GM18907 (cell line): ENCODE measurements around the gene RGS1.

Experiments
- ATAC-seq: cut with Tn5 transposase; IDR thresholded peaks from one replicate; pipeline ENCODE4 v1.9.1; 2021; ENCODE audit warnings: mild to moderate bottlenecking, moderate library complexity; ENCODE audit not compliant: unreplicated experiment

Gene RGS1

DNA sequence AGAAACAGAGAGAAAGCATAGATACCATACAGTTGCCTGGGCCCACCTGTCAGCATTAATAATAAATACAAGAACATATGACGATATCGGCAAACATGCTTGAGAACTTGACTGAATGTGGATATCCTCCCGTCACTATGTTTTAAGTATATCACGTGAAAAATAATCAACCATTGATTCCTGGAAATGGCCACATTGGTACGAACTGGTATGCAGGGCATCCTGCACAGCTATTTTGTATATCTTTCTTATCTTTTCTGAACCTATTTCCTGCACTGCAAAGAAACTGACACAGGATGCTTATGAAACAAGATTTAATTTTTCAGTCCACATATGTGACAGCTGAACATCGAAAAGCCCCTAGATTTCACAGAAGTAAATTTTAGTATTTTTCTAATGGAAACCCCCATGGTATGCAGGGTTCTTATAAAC lies 22.8 kb upstream of the RGS1 start:
- peak; percentile 28 for ATAC-seq

- no peak for ATAC-seq
Measured at GRCh38 chr1:192553741-192554140, 21.8 kb upstream of the RGS1 start.

GRCh38 chr1:192554904-192555303 lies 20.7 kb upstream of the RGS1 start:
- ATAC-seq, result no peak

- no peak for ATAC-seq
Measured at GRCh38 chr1:192555399-192555798, 20.2 kb upstream of the RGS1 start.

DNA sequence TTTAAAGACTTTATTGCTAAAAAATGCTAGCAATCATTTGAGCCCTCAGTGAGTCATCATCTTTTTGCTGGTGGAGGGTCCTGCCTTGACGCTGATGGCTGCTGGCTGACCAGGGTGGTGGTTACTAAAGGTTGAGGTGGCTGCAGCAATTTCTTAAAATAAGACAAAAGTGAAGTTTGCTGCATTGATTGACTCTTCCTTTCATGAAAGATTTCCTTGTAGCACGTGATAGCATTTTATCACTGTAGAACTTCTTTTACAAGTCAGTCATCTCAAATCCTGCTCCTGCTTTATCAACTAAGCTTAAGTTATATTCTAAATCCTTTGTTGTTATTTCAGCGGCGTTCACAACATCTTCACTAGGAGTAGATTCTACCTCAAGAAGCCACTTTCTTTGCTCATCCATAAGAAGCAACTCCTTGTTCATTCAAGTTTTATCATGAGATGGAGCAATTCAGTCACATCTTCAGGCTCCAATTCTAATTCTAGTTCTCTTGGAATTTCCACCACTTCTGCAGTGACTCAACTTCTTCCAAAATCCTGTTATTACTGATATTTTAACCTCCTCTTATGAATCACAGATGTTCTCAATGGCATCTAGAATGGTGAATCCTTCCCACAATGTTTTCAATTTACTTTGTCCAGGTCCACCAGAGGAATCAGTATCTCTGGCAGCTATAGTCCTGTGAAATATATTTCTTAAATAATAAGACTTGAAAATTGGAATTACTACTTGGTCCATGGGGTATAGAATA lies 17.6 kb upstream of the RGS1 start:
- ATAC-seq, result no peak

DNA sequence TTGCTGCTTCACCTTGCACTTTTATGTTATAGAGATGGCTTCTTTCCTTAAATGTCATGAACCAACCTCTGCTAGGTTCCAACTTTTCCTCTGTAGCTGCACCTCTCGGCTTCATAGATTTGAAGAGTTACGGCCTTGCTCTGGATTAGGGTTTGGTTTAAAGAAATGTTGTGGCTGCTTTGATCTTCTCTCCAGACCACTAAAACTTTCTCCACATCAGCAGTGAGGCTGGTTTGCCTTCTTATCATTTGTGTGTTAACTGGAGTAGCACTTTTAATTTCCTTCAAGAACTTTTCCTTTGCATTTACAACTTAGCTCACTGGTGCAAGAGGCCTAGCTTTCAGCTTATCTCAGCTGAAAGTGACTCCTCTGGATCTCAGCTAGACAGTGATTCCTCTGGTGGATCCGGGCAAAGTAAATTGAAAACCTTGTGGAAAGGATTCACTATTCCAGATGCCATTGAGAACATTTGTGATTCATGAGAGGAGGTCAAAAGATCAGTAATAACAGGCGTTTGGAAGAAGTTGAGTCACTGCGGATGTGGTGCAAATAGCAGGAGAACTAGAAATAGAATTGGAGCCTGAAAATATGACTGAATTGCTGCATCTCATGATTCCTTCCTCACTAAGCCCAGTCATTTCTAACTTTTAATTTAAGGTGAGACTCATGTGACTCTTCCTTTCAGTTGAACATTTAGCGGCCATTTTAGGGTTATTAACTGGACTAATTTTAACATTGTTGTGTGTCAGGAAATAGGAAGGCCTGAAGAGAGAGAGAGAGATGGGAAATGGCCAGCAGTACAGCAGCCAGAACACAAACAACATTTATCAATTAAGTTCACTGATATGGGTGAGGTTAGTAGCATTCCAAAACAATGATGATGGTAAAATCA lies 16.2 kb upstream of the RGS1 start:
- ATAC-seq, result peak; percentile 65

- ATAC-seq, result no peak
Measured at GRCh38 chr1:192561301-192561700, 14.3 kb upstream of the RGS1 start.

- ATAC-seq, result no peak
Measured at GRCh38 chr1:192563129-192563528, 12.4 kb upstream of the RGS1 start.

GRCh38 chr1:192564099-192564498 lies 11.5 kb upstream of the RGS1 start:
- ATAC-seq, result no peak

GRCh38 chr1:192565946-192566345 lies 9.6 kb upstream of the RGS1 start:
- no peak for ATAC-seq

DNA sequence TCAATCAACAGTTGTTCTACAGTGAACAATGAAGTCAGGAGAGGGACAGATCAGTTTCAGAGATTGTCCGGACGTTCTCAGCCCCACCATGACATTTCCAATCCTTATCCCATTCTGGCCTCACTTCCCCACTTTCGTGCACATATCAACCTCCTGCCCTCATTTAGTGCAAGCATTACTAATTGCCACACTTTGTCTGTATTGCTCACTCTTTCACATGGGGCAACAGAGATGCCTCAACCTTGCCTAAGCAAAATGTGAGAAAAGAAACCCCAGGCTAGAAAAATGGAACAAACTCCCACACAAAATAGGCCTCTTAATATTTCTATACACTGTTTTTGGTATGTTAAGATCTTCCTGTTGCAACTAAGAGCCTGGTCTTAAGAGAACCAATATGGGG lies 8.9 kb upstream of the RGS1 start:
- ATAC-seq, result no peak

DNA sequence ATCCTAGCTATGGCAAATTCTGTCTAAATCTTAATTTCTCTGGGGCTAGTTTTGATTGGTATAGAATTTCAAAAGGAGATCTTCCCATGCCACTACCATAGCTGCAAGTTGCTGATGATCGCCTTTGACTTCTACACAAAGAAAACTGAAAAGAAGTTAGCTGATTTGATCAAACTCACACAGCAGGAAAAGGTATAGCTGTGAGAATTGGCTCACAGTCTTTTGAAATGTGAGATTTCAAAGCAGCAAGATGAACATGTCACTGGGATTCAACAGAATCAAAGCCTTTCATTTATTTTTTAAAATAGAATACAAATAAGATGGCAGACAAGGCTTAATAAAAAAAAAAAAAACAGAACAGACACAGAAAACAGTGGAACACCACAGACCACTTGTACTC lies 7.5 kb upstream of the RGS1 start:
- ATAC-seq, result no peak

DNA sequence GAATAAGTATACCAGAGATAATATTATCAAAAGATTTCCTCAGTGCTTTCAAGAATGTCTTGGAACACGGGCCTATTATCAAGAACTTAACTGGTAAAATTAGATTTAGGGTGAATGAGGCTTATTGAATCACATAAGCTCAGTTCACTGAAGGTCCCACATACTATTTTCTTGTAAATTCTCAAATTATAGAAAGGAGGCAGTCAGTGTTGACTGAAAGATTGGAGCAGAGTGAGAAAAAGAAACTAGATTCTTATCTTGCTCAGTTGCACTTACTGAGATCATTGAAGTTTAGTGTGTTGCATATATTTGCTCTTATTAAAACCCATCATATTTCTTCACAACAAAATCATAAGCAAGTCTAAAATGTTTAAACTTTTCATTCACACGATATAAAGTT lies 3.9 kb upstream of the RGS1 start:
- no peak for ATAC-seq

DNA sequence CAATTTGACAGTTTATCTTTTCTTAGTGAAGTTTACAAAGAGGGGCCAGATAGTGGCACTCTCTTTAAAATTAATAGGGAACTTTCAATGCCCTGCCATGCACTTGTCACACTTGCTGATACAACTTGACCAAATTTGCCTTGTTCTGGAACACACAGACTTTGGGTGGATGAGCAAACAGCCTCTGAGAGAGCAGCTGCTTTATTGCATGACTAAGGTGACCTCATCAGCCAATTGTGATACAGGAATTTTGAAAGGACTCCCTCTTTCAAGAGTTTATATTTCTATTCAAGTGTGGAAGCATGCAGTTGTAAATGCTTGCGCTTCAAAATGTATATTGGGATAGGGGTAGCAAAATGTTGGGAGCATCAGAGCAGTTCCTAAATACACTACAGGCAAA lies 2.1 kb upstream of the RGS1 start:
- ATAC-seq, result no peak

DNA sequence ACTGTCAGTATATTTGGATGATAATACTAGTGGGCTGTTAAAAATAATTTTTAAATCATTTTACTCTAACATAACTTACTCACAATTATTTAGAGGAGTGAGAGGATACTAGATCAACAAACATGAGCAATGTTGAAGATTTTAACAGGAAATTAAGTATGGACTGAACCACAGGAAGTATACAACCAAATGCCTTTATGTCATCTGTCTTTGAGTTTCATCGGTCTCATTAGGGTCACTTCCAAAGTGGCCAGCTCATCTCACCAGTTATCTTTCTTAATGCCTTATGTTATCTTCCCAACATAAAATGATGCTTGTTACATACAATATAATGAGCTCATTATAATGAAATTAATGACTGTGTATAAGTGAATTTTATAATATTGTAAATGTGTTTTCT lies 1.5 kb upstream of the RGS1 start:
- ATAC-seq, result no peak

DNA sequence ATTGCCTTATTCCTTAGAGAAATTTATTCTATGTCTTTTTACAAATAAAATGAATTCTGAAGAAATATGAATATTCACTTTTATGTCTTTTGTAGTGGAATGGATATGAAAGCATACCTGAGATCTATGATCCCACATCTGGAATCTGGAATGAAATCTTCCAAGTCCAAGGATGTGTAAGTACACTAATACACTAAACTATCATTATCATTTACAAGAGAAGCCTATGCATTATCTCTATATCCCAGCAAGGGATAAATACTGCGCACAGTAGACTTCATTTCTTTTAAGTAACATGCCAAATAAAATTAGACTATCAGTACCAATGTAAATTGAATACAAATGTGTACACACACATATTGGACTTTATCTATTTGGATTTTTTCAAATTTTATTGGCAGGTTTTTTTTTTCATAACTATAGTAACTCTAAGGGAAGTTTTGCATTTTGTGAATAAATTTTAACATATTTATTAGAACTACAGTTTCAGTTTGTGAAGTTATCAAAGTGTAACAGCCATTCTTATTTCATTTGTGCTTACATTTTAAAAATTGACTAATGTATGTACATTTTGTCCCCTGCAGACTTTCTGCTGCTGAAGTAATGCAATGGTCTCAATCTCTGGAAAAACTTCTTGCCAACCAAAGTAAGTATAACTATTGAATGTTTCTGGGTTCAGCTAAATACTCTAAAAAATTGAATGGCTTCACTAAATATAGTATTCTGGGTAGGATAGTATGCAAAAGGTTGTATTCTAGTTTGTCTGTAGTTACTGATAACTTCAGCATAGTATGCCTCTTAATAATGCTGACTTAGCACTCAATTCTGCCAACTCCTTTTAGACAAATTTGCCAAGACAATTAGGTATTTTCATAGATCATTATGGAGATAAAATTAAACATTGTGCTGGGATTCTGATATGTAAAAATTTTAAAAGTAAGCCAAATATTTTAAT lies 894 bp downstream of the RGS1 start:
- ATAC-seq, result no peak

DNA sequence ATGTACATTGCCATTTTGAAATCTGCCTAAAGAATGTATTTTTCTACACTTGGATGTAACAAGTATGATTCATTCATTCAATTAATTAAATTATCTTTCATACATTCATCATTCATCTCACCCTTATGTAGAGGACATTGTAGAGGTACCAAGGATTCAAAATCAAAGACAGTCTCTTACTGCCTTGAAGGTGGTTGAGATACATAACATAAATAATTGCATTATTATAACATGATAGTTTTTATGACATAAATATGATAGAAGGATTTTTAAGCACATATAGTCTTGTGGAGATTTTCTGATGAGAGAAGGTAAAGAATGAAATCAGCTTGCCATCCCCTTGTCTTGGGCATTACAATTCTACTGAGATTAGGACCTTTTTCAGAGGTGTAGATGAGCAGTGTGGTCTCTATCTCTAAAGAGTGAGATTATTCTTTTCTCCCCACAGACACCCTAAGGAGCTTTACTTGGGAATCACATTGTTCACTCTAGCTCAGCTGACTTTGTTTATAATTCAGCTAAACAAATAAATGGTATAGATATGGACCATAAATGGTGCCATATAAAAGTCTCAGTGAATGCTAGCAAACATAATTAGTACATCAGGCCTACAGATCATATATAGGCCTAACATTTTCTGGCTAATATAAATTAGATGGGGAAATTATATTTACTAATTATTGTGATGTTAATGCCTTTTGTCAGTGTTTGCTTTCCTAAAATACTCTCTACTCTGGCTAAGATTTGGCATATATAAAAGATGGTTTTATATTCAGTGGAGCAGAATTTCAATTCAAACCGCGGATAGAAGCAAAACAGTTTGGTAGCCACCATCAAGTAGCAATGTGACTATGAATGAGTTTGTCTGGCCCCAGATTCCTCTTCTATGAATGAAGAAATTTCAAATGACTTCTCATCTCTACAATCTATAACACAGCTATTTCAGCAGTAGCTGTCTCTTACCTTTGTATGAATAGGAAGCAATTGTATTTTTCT lies 1.9 kb downstream of the RGS1 start:
- no peak for ATAC-seq

DNA sequence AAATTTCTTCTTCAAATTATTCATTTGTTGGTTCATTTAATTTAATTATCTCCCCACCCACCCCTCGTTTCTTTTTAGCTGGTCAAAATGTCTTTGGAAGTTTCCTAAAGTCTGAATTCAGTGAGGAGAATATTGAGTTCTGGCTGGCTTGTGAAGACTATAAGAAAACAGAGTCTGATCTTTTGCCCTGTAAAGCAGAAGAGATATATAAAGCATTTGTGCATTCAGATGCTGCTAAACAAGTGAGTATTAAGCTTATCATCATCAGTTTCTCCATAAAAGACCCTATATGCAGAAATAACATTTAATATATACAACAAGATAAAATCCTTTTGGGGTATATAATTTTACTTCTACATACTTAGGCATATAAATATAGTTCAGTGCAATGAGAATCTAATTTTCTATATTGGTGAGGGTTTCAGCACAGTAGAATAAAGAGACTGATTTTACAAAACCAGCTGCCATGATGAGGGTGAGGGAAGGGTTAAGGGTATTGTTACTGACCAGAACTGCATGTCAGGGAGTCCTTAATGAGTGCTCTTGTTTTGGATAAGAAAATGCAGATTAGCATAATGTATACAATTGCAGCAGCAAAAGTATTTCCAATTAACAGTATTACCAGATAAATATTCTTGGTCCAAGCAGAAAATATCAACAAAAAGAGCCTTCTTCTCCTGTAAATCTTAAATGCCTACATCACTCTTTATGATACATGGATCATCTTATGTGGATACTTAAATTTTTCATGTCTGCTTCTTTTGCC lies 2.8 kb downstream of the RGS1 start:
- ATAC-seq, result no peak
